Mesenteric fat pad (tissue), 1 donor: ENCODE results near the gene HS3ST6. TPM values are rescaled to one million over a fixed set of nuclear protein-coding genes. Genes with fewer than 3 reads are reported as not detected.

Experiments
- DNase-seq: peaks from one replicate; pipeline ENCODE4 v3.0.0-alpha.2; 2020; ENCODE audit warnings: low spot score
- total RNA-seq: library from RNA; stranded (reverse); fragmentation: NEBNext Ultra II Directional; extraction: Animal tissue kit (Norgen Biotek cat#: 25700); gene quantifications from one replicate; pipeline ENCODE4 v1.2.1, GENCODE V29; 2021
- donor health status: DM: yes; HTN: yes; CAD: no.

Gene HS3ST6
- total RNA-seq, 1 donor from 2014 or later, result not detected

DNA sequence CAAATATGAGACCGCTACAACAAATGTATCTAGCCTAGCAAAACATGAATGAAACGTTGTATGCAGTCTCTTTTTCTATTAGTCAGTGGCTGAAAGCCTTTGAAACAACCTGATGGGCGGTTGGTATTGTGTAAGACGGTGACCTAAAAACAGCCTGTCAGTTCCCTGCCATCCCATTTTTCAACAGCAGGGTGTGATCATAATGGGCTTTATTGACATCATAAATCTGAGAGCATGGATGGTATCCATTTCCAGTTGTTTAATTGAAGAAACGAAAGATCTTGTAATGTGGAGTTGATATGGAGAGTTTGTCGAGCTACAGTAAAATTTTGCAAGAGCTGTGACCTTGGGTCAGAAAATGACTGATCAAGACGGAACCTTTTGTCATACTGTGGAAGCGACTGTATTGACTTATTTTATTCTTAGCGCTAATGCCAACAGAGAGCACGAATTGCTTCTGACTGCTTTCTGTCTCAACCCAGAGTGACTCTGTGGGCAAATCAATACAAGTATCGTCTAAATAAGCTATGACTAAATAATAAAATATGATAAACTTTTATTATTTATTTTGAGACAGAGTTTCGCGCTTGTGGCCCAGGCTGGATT is 34.0 kb downstream of the HS3ST6 start:
- no peak for DNase-seq

DNA sequence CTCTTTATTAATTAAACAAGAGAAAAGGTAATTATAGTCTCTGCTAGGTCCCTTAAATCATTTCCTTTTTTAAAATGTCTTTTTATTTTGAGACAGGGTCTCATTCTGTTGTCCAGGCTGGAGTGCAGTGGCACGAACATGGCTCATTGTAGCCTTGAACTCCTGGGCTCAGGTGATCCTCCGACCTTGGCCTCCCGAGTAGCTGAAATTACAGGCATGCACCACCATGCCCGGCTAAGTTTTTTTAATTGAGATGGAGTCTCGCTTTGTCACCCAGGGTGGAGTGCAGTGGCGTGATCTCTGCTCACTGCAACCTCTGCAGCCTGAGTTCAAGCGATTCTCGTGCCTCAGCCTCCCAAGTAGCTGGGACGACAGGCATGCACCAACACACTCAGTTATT is 37.0 kb downstream of the HS3ST6 start:
- peak; percentile 67 for DNase-seq

DNA sequence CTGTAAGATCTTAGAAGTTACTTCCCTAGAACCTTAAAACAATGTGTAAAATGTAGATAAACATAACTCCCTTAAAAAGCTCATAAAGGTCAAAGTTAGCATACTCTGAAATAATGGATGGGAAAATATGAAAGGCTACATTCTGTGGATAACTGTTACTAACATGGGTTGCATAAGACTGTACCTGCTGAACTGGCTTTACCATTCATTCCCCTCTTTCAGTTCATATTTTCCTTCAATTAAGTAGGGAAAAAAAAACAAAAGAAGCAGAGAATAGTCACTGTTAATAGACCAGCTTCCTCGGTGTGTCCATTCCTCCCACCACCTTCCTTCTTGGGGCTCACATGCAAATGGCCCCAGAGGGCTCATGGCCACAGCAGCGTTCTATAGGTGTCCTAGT is 38.7 kb downstream of the HS3ST6 start:
- no peak for DNase-seq

DNA sequence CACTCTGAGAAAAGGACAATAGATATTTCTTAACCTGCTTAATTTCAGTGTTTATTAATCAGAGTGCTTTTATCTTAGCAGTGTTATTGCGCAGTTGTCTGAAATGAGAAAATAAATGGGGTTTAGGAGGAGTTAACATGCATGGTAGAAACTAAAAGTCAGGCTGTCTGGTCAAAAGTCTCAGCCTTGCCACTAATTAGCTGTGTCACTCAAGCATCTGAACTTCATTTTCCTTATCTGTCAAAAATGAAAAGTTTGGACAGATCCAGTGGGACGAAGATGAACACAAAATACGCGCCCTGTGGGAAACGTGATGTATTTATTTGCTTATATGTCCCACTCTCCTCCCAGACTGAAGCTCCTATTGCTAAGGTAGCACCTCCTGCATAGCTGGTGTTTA is 40.0 kb downstream of the HS3ST6 start:
- no peak for DNase-seq

DNA sequence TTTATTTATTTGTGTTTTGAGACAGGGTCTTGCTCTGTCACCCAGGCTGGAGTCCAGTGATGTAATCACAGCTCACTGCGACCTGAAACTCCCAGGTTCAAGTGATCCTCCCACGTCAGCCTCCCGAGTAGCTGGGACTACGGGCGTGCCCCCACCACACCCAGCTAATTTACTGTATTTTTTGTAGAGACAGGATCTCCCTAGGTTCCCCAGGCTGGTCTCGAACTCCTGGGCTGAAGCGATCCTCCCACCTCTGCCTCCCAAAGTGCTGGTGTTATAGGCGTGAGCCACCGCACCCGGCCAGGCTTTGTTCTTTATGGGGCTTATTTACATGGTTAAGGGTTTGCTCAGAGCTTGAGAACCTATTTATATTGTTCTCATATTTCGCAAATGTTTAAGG is 40.4 kb downstream of the HS3ST6 start:
- peak; percentile 39 for DNase-seq

DNA sequence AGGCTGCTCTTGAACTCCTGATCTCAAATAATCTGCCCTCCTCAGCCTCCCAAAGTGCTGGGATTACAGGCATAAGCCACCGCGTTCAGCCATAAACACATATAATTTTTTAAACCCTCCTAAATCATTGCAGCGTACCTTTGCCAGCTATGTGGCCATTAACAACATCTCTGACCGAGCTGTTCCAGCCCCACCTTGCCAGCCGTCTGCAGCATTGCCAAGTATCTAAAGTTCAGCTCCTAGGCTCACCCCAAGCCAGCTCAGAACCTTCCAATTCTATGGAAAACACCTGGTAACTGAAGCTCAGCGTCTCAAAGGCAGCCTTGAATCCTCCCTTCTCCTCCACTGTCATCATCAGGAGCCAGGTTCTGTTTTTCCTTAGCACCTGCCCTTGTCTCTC is 41.1 kb downstream of the HS3ST6 start:
- peak; percentile 41 for DNase-seq

DNA sequence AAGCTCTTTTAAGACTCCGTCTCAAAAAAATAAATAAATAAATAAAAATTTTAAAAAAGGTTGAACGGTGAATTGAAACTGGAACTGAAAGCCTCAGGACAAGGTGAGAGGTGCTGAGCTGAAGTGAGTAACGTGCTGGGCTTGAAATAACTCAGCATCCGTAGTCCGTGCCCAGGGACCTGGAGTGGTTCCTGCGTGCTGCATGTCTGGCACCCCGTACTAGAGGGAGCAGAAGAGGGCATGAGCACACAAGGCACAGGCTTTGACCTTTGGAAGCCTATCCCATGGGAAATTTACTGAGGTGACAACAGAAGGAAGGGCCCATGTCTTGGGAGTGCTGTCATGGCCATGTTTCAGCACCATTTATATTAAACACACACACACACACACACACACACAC is 41.7 kb downstream of the HS3ST6 start:
- DNase-seq, result peak; percentile 20

DNA sequence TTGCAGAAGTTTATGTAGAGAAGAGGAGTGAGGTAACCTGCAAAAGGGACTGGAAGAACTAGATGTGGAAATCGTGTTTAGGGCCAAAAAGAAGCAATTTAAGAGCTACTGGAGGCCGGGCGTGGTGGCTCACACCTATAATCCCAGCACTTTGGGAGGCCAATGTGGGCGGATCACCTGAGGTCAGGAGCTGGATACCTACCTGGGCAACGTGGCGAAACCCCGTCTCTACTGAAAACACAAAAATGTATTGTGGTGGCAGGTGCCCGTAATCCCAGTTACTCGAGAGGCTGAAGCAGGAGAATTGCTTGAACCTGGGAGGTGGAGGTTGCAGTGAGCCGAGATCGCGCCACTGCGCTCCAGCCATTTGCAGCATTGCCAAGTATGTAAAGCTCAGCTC is 42.1 kb downstream of the HS3ST6 start:
- peak; percentile 57 for DNase-seq

DNA sequence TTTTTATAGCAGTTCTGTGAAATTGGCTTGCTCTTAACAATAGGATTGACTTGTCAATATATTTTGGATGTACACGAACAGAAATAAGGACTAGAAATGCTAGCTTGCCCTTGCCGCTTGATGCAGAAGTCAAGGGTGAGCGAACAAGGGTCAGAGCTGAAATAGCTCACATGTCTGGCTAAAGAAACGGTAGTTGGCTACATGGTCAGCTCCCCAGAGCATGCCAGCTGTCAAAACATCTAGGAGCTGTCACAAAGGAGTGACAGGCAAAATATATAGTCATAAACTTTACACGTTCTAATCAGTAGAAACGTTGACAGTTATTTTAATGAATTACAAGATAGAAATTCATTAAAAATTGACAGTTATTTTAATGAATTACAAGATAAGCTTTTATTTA is 43.4 kb downstream of the HS3ST6 start:
- DNase-seq, result peak; percentile 24

DNA sequence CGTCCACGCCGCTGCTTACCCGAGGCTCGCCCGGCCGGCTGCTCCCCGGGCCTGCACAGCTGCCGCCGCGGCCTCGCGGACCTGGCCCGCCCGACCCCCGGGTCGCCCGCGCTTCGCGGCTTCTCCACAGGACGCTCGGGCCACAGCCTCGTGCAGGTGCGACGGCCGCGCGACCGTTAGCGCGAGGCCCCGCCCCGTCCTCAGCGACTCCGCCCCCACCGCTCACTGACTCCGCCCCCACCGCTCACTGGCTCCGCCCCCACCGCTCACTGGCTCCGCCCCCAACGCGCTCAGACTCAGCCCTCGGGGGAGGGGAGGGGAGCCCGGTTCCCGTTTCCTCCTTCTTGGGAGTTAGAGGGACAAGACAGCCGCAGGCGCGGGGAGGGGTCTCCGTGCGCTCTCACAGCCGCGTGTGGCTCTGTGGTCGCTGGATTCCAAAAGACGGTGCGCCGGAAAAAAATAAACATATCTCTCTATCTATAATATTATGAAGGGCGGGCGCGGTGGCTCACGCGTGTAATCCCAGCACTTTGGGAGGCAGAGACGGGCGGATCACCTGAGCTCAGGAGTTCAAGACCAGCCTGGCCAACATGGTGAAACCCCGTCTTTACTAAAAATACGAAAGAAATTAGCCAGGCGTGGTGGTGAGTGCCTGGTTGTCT is 46.1 kb downstream of the HS3ST6 start, which contains the start of gene MEIOB:
Gene MEIOB, minus strand, starts transcription at position 191 of the 662 bp plus-strand sequence. CDS start 3,989 bp downstream, outside the sequence.
- DNase-seq, result peak; percentile 84

DNA sequence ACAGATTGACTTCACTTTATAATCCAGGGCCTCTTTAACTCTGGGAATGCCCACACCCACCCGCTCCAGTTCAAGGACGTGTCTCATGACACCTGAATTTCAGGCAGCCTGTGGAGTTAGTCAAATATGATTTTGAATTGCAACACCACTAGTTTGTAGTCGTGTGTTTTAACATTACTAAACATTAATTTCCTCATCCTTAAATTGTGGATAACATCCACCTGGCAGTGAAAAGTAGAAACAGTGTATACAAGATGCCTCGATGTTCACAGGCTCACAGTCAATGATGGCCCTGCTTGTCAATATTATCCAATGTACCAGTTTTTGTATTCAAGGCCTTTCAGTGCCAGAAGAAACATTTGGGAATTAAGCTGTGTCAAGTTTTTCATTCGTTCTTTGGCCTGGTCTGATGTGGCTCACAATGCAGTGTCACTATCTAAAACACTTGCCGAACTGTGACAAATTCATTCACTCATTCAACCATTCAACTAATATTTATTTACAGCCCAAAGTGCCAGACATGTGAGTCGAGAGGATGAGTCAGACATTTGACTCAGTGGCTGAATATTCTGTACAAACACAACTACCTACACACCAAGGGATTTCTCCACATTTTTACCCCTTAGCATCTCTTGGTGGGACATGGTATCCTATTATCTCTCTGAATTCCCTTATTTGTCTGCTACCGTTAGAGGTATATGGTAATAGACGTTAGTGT is 47.7 kb downstream of the HS3ST6 start:
- DNase-seq, result no peak

DNA sequence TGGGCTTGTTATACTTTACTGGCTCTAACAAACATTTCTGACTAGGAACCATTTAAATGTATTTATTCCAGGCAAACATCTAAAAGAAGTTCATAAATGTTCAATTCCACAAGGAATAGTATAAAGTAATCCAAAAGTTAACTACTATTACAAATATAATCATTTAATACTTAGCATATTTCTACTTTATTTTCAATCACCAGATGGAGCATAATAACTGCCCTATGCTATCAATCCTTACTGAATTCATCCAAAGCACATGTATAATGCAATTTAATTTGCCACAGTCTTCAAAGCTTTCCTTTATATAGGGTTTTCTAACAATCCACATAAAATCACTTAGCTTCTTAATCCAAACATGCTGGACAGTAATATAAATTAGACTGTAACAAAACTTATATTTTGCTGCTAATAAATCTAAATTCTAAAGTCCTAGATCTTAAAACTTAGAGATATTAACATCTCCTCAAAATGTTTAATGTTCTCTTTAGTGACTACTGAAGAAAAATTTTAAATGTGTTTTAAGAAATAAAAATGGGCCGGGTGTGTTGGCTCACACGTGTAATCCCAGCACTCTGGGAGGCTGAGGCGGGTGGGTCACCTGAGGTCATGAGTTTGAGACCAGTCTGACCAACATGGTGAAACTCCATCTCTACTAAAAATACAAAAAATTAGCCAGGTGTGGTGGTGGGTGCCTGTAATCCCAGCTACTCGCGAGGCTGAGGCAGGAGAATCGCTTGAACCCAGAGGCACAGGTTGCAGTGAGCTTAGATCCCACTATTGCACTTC is 52.1 kb downstream of the HS3ST6 start:
- DNase-seq, result no peak

DNA sequence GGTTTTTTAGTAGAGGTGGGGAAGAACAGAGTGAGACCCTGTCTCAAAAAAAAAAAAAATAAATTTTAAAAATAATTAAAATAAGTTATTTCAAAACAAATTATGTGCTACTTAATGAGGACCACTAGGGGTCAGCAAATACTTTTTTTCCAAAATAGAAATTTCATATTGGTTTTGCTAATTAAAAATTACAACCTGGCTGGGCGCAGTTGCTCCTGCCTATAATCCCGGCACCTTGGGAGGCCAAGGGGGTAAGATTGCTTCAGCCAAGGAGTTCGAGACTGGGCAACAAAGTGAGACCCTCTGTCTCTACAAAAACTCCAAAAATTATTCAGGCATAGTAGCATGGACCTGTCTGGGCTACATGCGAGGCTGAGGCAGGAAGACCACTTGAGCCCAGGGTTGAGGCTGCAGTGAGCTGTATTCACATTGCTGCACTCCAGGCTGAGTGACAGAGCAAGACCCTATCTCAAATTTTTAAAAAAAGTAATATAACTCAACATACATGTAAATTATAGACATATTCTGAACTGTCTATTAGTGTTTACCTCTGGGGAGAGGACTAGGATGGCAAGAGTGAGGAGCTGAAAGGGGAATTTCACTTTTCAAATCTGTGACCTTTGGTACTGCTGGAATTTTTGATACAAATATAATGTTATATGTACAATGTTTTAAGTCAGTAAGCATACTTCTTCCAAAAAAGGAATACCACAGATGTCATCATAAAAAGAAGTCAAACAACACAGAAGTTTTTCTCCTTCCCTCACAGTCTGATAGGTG is 54.3 kb downstream of the HS3ST6 start:
- DNase-seq, result no peak

DNA sequence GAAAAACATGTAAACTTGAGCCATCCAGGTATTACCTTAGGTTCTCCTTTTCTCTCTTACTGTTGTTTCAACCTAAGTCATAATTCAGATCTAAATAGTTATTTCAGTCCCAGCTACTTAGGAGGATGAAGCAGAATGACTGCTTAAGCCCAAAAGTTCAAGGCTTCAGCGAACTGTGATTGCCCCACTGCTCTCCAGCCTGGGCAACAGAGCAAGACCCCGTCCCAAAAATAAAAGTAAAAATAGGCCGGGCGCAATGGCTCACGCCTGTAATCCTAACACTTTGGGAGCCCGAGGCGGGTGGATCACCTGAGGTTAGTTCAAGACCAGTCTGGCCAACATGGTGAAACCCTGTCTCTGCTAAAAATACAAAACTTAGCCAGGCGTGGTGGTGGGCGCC is 55.8 kb downstream of the HS3ST6 start:
- DNase-seq, result peak; percentile 24

DNA sequence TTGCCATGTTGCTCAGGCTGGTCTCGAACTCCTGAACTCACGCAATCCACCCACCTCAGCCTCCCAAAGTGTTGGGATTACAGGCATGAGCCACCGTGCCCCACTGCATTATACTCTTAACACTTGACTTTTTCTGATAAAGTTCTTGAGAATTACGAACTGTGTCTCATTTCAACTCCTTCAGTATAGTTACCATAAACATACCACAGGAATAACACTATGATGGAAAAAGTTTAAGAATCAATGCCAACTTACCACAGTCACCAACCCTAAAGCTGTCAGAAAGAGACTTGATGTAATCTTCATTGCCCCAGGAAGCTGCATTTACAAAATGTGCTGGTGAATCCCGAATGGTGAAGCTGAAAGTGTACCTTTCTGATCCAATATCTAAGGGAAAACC is 56.5 kb downstream of the HS3ST6 start:
- DNase-seq, result no peak

Other genes with a start within 250 kb of the HS3ST6 start
- 39.0 TPM for gene JPT2, start 240.1 kb downstream of the HS3ST6 start, total RNA-seq
- 55.6 TPM for gene MAPK8IP3, start 212.2 kb downstream of the HS3ST6 start, total RNA-seq
- 34.6 TPM for gene NME3, start 146.9 kb downstream of the HS3ST6 start, total RNA-seq
- gene EME2, start 145.6 kb downstream of the HS3ST6 start, total RNA-seq, result 14.5 TPM
- gene MRPS34, start 145.3 kb downstream of the HS3ST6 start, total RNA-seq, result 71.3 TPM
- gene SPSB3, start 135.8 kb downstream of the HS3ST6 start, total RNA-seq, result 28.8 TPM
- 35.1 TPM for gene NUBP2, start 135.5 kb downstream of the HS3ST6 start, total RNA-seq
- not detected for gene IGFALS, start 124.7 kb downstream of the HS3ST6 start, total RNA-seq
- gene HAGH, start 91.6 kb downstream of the HS3ST6 start, total RNA-seq, result 58.4 TPM
- gene FAHD1, start 91.2 kb downstream of the HS3ST6 start, total RNA-seq, result 17.9 TPM
- not detected for gene MEIOB, start 46.3 kb downstream of the HS3ST6 start, total RNA-seq
- gene MSRB1, start 24.8 kb upstream of the HS3ST6 start, total RNA-seq, result 27.1 TPM
- gene RPL3L, start 36.3 kb upstream of the HS3ST6 start, total RNA-seq, result not detected
- 126 TPM for gene NDUFB10, start 41.1 kb upstream of the HS3ST6 start, total RNA-seq
- 1,385 TPM for gene RPS2, start 46.4 kb upstream of the HS3ST6 start, total RNA-seq
- gene RNF151, start 48.4 kb upstream of the HS3ST6 start, total RNA-seq, result not detected
- 26.5 TPM for gene TBL3, start 53.6 kb upstream of the HS3ST6 start, total RNA-seq
- not detected for gene NOXO1, start 63.1 kb upstream of the HS3ST6 start, total RNA-seq
- gene GFER, start 65.8 kb upstream of the HS3ST6 start, total RNA-seq, result 15.7 TPM
- not detected for gene SYNGR3, start 71.6 kb upstream of the HS3ST6 start, total RNA-seq
- gene ZNF598, start 91.4 kb upstream of the HS3ST6 start, total RNA-seq, result 50.5 TPM
- 0.58 TPM for gene NPW, start 101.4 kb upstream of the HS3ST6 start, total RNA-seq
- 238 TPM for gene NHERF2, start 108.5 kb upstream of the HS3ST6 start, total RNA-seq
- 9.9 TPM for gene NTHL1, start 129.4 kb upstream of the HS3ST6 start, total RNA-seq
- 88.3 TPM for gene TSC2, start 129.6 kb upstream of the HS3ST6 start, total RNA-seq
- 99.4 TPM for gene PKD1, start 217.5 kb upstream of the HS3ST6 start, total RNA-seq
- not detected for gene RAB26, start 230.2 kb upstream of the HS3ST6 start, total RNA-seq
- gene TRAF7, start 237.4 kb upstream of the HS3ST6 start, total RNA-seq, result 63.5 TPM